ENCODE data around the gene TEF. TPM values are rescaled to one million over a fixed set of nuclear protein-coding genes. Genes with fewer than 3 reads are reported as not detected.

TEF gene
- total RNA-seq, 2 experiments from 2014 or later = 1.9 to 2.4 TPM

DNA sequence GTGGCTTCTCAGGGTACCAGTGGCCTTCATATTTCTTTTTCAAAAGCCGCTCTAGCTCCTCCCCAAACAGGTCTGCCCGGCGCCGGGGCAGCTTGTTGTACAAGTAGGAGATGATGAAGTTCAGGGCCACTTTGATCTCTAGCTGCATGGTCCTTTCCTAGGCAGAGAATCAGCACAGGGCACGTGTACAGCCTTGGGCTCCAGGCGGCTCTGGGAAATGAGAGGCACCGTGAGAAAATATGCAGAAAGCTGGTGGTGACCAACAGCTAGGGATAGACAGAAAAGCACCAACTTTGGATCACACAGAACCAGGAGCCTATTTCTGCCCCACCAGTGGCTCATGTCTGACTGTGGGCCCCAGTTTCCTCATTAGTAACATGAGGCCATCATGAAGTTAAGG, 55.5 kb downstream of the TEF start:
- ChIA-PET CTCF (no interaction called here), POLR2A (interaction anchor here (1.9 kb wide), 1 partner anchor 9 kb away, joined by 8 read pairs; the partner anchor contains the start of gene TOB2)

DNA sequence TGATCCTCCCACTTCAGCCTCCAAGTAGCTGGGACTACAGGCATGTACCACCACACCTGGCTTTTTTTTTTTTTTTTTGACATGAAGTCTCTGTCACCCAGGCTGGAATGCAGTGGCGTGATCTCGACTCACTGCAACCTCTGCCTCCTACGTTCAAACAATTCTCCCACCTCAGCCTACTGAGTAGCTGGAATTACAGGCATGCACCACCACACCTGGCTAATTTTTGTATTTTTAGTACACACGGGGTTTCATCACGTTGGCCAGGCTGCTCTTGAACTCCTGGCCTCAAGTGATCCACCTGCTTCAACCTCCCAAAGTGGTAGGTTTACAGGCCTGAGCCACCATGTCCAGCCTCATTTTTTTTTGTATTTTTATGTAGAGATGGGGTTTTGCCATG, 58.8 kb downstream of the TEF start:
- POLR2A ChIA-PET = interaction anchor here (0.7 kb wide), 1 partner anchor 173 kb away, joined by 5 read pairs; no protein-coding TSS in a partner anchor
- CTCF ChIA-PET = interaction anchor here (0.6 kb wide), 1 partner anchor 190 kb away, joined by 3 read pairs; no protein-coding TSS in a partner anchor

DNA sequence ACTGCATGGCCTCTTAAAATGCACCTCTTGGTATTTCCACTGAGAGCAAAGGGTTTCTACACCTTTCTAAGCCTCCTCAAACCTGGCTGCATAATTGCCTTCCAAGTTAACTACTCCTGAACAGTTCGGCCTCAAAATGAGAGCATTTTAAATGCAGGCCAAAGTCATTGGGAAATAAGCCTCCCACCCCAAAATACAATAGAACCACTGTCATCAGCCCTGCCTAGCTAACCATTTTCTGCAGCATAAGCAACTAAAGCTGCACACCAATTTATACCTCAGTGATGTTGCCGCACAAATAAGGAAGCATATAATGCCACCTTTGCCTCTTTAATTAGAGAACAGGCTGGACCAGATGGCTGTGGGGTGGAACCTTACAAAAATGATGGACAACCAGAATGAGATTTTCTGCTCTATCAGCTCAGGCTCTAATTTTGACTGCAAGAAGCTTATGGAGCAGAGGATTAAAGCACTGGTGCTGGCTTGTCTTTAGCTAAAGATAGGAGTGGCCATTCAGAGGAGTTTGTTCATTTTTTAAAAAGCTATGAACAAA, 60.6 kb downstream of the TEF start:
- POLR2A ChIA-PET = no interaction called here
- CTCF ChIA-PET = interaction anchor here (1.7 kb wide), 1 partner anchor 40 kb away, joined by 3 read pairs; no protein-coding TSS in a partner anchor

DNA sequence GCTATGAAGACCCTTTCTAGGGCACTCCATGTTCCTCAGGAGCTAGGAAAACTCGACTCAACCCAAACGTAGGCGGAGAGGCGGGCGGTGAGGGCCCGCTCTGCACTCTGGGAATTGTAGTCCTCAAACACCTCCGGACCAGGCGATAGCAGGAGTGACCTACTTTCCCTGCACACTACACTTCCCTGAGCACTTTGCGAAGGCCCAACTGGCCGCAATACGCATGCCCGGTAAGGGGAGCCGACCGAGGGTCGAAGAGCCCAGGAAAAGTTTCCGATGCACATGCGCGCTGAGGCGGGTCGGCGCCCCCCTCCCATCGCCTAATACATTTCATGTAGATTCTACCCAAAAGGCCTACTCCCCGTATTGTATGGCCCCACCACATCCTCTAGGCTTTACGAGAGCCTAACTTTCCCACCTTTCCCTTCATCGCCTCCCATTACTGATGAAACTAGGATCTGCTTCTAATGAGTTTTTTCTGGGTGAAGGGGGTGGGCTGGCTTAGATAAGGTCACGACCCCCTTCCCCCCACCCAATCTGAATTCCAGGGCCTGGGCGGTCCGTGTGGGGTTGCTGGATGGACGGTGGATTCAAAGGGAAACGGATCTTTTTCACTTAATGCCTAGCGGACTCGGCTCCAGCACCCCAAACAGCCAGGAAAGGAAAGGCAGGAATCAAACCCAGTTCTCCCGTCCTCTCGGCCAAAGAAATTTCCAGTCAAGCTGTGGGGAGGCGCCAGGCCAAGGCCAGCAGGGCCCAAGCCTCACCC, 62.8 kb downstream of the TEF start:
- ChIA-PET CTCF (interaction anchor here (0.7 to 2.4 kb wide), 6 partner anchors 24 to 789 kb away, joined by 3 to 9 read pairs (median 5); partner anchors contain the start of genes ACO2, PHF5A and TEF), POLR2A (interaction anchor here (0.8 to 5.4 kb wide), 4 partner anchors 18 to 175 kb away, joined by 3 to 71 read pairs (median 6); partner anchors contain the start of genes ACO2 and PHF5A)

DNA sequence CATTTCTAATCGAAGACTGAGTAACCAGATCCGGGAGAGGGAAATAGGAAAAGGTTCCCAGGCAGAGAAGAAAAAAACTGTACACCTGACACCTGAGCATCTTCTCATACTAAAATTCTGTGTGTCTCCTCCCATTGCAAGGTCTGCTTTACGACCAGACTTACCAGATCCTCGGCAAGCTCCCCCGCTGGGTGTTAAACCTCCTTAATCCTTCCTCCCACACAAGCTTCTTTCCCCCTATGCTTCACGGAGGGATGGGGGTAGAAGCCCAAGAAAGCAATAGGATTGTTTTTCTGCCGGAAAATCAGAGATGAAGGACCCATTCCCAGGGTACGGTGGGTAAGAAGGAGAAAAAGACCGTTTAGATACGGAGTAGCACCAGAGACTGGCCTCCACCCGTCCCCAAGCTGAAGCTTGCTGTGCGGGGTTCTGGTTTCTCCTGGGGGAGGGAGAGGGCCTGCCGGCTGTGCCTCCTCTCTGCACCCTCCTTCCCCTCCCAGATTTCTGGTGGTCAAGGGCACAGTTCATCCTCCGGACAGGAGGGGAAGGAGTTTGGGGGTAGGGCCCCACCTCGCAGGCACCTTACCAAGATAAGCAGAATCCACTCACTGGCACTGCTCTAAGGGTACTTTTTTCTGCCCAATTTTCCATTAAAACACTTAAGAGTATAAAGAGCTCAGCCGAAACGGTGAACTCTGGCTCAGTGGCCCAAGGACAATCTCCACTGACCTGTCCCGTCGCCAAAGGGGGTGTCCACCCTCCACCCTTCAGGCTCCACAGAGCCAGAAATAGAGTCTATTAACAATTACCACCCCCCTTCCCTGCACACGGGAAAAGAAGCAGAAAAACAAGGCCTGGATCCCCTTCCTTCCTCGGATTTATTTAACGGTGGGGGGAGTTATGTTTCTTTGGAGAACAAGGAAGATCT, 63.7 kb downstream of the TEF start:
- POLR2A ChIA-PET = interaction anchor here (0.8 to 5.4 kb wide), 6 partner anchors 11 to 176 kb away, joined by 3 to 71 read pairs (median 4); partner anchors contain the start of genes ACO2, DESI1, PHF5A and XRCC6
- CTCF ChIA-PET = interaction anchor here (0.7 to 2.4 kb wide), 7 partner anchors 23 to 790 kb away, joined by 3 to 9 read pairs (median 4); partner anchors contain the start of genes ACO2, PHF5A and TEF

DNA sequence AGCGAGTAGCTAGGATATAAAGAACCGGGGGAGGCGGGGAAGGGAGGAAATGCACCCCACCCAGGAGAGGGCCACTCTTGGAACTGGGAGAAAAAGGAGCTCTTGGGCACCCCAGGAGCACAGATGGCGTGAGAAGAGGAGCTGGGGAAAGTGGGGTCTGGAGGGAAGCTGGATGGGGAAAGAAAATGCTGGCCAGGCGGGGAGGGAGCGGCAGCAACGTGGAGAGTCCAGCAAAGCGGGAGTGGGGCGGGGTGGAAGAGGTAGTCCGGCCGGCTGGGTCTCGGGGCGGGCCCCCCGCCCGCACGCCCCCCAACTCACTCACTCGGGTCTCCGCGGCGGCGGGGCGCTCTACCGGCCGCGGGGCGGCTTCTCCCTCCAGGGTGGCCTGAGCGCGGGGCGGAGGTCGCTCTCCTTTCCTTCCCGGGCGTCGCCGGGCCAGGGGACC, 64.3 kb downstream of the TEF start:
- CTCF ChIA-PET = interaction anchor here (0.9 to 2.4 kb wide), 8 partner anchors 20 to 81 kb away, joined by 3 to 9 read pairs (median 3); partner anchors contain the start of genes ACO2, PHF5A and TEF
- POLR2A ChIA-PET = interaction anchor here (0.6 to 5.4 kb wide), 12 partner anchors 9 to 175 kb away, joined by 3 to 71 read pairs (median 4); partner anchors contain the start of genes ACO2, DESI1, PHF5A and RANGAP1

DNA sequence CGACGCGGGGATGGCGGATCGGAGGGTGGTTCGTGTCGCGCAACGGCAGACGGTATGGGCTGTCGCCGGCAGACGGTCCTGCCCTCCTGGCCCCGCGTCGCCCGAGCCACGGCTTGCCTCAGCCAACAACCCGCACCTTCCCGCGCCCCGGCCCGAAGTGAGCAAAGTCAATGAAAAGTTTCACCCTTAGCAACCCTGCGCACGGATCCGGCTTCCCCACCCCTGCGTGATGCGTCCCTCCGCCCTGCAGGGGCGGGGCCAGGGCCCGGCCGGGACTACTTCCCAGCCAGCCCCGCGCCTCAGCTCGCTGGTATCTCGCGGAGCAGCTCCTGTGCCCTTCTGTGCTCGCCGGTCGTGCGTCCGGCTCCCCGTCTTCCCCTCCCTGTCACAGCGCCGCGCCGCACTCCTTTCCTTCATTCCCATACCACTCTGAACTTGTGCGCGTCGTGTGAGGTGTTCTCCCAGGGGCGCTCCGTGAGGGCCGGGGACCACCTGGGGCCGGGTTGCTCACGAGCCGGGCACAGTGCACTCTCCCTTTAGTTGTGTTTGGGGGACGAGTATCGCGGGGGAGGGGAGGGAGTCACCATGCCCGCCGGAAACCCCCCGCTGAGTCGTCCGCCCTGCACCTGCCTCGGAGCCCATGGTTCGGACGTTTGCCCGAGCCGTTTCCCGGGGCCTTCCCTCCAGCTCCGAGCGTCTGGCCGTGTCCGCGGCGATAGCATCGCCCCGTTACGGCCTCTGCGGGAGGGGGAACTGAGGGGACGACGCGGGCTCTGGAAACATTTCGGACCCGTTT, 65.1 kb downstream of the TEF start, which contains the start of gene TOB2:
TOB2 (minus strand) TSS at position 163 of the 796 bp plus-strand sequence. CDS start 9,456 bp downstream, outside the sequence.
- ChIA-PET CTCF (interaction anchor here (0.9 to 2.4 kb wide), 5 partner anchors 21 to 70 kb away, joined by 3 to 9 read pairs (median 3); partner anchors contain the start of genes ACO2, PHF5A and TEF), POLR2A (interaction anchor here (0.6 to 5.4 kb wide), 12 partner anchors 10 to 174 kb away, joined by 3 to 71 read pairs (median 4); partner anchors contain the start of genes ACO2, DESI1, PHF5A and RANGAP1)

DNA sequence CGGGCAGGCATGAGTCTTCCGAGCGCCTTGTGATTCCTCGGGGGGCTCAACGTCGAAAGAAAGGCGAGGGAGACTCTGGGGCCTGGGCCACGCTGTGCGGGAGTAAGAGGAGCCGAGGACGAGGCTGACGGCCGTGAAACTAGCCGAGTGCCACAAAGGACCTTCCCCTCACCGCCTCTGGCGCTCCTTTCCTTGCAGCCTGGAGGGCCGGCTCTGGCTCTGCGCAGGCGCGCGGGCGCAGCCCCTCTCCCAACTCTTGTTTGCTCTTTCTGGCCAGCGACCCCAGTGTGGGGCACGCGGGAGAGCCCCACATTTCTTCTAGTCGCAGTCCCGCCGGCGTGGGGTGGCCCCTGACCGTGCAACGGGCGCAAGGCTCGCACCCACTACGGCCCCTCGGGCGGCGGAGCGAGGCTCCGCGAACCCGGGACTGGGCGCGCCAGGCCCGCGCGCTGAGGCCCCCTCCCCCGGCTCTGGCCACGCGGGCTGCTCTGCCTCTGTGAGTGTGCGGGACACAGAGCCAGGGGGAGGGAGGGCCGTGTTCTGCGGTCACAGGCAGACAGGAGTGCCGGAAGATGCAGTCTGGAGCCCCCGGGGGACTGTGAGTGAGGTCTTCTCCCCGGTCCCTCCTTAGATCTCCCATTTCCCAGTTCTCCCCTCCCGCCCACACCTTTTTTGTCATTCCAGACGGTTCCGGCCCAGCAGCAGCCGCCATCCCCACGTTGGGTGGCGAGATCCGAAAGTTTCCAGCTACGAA, 65.9 kb downstream of the TEF start:
- POLR2A ChIA-PET = interaction anchor here (0.6 to 5.4 kb wide), 11 partner anchors 10 to 628 kb away, joined by 3 to 71 read pairs (median 5); partner anchors contain the start of genes ACO2, PHF5A, PMM1 and SLC25A17
- CTCF ChIA-PET = interaction anchor here (1.0 to 2.4 kb wide), 4 partner anchors 12 to 70 kb away, joined by 3 to 7 read pairs (median 4); partner anchors contain the start of gene TEF

DNA sequence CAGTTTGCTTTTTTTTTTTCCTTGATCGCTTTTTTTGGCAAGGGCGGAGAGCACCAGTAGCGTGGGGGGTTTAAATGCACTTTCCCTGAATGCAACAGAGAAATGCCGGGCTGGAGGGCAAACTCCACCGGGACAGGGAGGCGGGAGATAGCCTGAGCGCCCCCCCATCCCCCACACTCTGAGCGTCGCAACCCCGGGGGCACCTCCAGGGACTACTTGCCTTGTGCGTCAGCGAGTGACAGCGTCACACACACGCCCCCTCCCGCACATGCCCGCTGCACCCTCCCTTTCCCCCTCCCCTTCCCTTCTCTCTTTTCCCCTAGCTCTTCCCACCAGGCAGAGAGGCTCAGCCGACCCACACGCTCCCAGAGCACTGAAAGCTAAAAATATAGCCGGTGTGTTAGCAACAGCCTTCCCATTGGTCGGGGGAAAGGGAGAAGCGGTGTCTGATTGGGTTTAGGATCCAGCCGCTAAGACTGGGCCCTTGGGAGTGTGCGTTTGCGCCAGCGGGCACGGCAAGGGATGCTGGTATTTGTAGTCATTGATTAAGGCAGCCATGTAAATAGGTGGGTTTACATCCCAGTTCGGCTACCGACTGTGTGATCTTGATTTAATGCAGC, 66.6 kb downstream of the TEF start:
- ChIA-PET POLR2A (interaction anchor here (0.7 to 5.4 kb wide), 7 partner anchors 10 to 629 kb away, joined by 3 to 71 read pairs (median 5); partner anchors contain the start of genes ACO2, PHF5A, PMM1 and SLC25A17), CTCF (interaction anchor here (0.8 to 1.7 kb wide), 2 partner anchors 11 to 45 kb away, joined by 3 to 5 read pairs; no protein-coding TSS in a partner anchor)

Other genes with a start within 250 kb of the TEF start
- 10 to 100 TPM; 48.4 to 52.6 TPM for gene L3MBTL2, start 176.6 kb upstream of the TEF start, total RNA-seq
- under 1 TPM in 1 of 2 experiments, not detected in 1; 0.08 TPM for gene CHADL, start 141.0 kb upstream of the TEF start, total RNA-seq
- gene RANGAP1, start 95.8 kb upstream of the TEF start, total RNA-seq = 100 to 1,000 TPM; 176 to 178 TPM
- 10 to 100 TPM; 57.8 to 58.2 TPM for gene ZC3H7B, start 80.4 kb upstream of the TEF start, total RNA-seq
- gene TOB2, start 64.9 kb downstream of the TEF start, total RNA-seq = 10 to 100 TPM; 48.9 to 52.8 TPM
- 100 to 1,000 TPM; 103 to 112 TPM for gene PHF5A, start 86.8 kb downstream of the TEF start, total RNA-seq
- gene ACO2, start 87.2 kb downstream of the TEF start, total RNA-seq = 100 to 1,000 TPM; 111 to 112 TPM
- gene POLR3H, start 162.5 kb downstream of the TEF start, total RNA-seq = 10 to 100 TPM; 75.9 to 78.9 TPM
- not detected for gene CSDC2, start 179.1 kb downstream of the TEF start, total RNA-seq
- 10 to 100 TPM; 30.5 to 31.1 TPM for gene PMM1, start 207.9 kb downstream of the TEF start, total RNA-seq
- gene DESI1, start 239.1 kb downstream of the TEF start, total RNA-seq = 10 to 100 TPM; 91.6 to 97.3 TPM
- 100 to 1,000 TPM; 470 to 479 TPM for gene XRCC6, start 239.4 kb downstream of the TEF start, total RNA-seq

Data from activated CD8-positive, alpha-beta memory T cell treated with anti-CD3 and anti-CD28 coated beads for 36 hours (primary cell).